Karpas-422 (cell line): ENCODE measurements around the gene FSD2. TPM values are rescaled to one million over a fixed set of nuclear protein-coding genes. Genes with fewer than 3 reads are reported as not detected.

Experiments
- DNase-seq: peaks from one replicate; pipeline ENCODE4 v3.0.0-alpha.2; 2015
- H2AFZ ChIP-seq: fragments of 200-600 bp; sonication (generic); 2 replicates; pipeline ENCODE4 v1.6.1; 2014; ENCODE audit warnings: antibody characterized with exemption, low read length, mixed read lengths
- H3K27ac ChIP-seq: fragments of 200-600 bp; sonication (generic); 2 replicates; pipeline ENCODE4 v1.5.1; 2014; ENCODE audit warnings: mild to moderate bottlenecking, low read length, moderate library complexity
- H3K27me3 ChIP-seq: fragments of 200-600 bp; sonication (generic); 2 replicates; pipeline ENCODE4 v1.6.1; 2014; ENCODE audit warnings: low read length, mixed read lengths
- H3K36me3 ChIP-seq: fragments of 200-600 bp; sonication (generic); 2 replicates; pipeline ENCODE4 v1.6.1; 2014; ENCODE audit warnings: low read length, mixed read lengths; ENCODE audit not compliant: insufficient read depth
- H3K4me1 ChIP-seq: fragments of 200-600 bp; sonication (generic); 2 replicates; pipeline ENCODE4 v1.6.1; 2014; ENCODE audit warnings: mild to moderate bottlenecking, low read length, mixed read lengths
- H3K4me2 ChIP-seq: fragments of 200-600 bp; sonication (generic); 2 replicates; pipeline ENCODE4 v1.6.1; 2014; ENCODE audit warnings: low read length, low read depth, mild to moderate bottlenecking; ENCODE audit not compliant: poor library complexity, severe bottlenecking
- H3K4me3 ChIP-seq: fragments of 200-600 bp; sonication (generic); 2 replicates; pipeline ENCODE4 v1.5.1; 2014; ENCODE audit warnings: mild to moderate bottlenecking, antibody characterized with exemption, low read length, mixed read lengths
- H3K79me2 ChIP-seq: fragments of 200-600 bp; sonication (generic); 2 replicates; pipeline ENCODE4 v1.6.1; 2014; ENCODE audit warnings: mild to moderate bottlenecking, low read length, mixed read lengths
- H3K9ac ChIP-seq: fragments of 200-600 bp; sonication (generic); 2 replicates; pipeline ENCODE4 v1.6.0; 2014; ENCODE audit warnings: low read length
- H3K9me2 ChIP-seq: fragments of 200-600 bp; sonication (generic), shearing (Covaris generic); replicated peaks from 2 replicates; pipeline ENCODE4 v1.6.0; 2014; ENCODE audit warnings: mild to moderate bottlenecking, low read length, moderate library complexity; ENCODE audit not compliant: insufficient read depth
- H3K9me3 ChIP-seq: fragments of 300-700, 200-600 bp; sonication (generic); 2 replicates; pipeline ENCODE4 v1.6.1; 2014; ENCODE audit warnings: low read length, mixed read lengths
- H4K20me1 ChIP-seq: fragments of 200-600 bp; sonication (generic); 2 replicates; pipeline ENCODE4 v1.6.1; 2014; ENCODE audit warnings: mild to moderate bottlenecking, antibody characterized with exemption, low read length, low read depth; ENCODE audit not compliant: insufficient read depth
- total RNA-seq: library from RNA; depleted of rRNA; stranded (reverse); fragments of >200 nt; shearing (Covaris generic); gene quantifications from 2 replicates; pipeline ENCODE4 v1.2.3, GENCODE V29; 2014; ENCODE audit warnings: low replicate concordance

FSD2 gene
- total RNA-seq, 1 experiment from 2014 or later = 0.67 TPM

GRCh38 chr15:82835391-82835917 is 29.6 kb upstream of the FSD2 start:
- Histone ChIP-seq H2AFZ (no peak overlapping the region), H3K4me3 (no peak overlapping the region), H3K9me3 (no peaks in the 10 kb centered on the region), H3K9me2 (no peaks in the 10 kb centered on the region), H3K27me3 (no peaks in the 10 kb centered on the region), H4K20me1 (no peaks in the 10 kb centered on the region), H3K4me1 (no peaks in the 10 kb centered on the region), H3K4me2 (no peak overlapping the region), H3K27ac (no peak overlapping the region), H3K9ac (no peak overlapping the region), H3K79me2 (peaks cover 7% of the 10 kb centered on the region; the same call in 1 of the 2 replicates), H3K36me3 (peaks cover 51% of the 10 kb centered on the region)
- no peak for DNase-seq

GRCh38 chr15:82833362-82833682 is 27.5 kb upstream of the FSD2 start:
- H3K79me2 ChIP-seq = peaks cover 7% of the 10 kb centered on the region; the same call in 1 of the 2 replicates
- no peaks in the 10 kb centered on the region for H3K9me3 ChIP-seq
- peaks cover 70% of the 10 kb centered on the region for H3K36me3 ChIP-seq
- no peak overlapping the region for H3K4me3 ChIP-seq
- H3K9me2 ChIP-seq = no peaks in the 10 kb centered on the region
- no peaks in the 10 kb centered on the region for H3K4me1 ChIP-seq
- DNase-seq = no peak
- H3K4me2 ChIP-seq = no peak overlapping the region
- no peaks in the 10 kb centered on the region for H4K20me1 ChIP-seq
- no peaks in the 10 kb centered on the region for H3K27me3 ChIP-seq
- no peak overlapping the region for H3K9ac ChIP-seq
- H2AFZ ChIP-seq = no peak overlapping the region
- no peak overlapping the region for H3K27ac ChIP-seq

GRCh38 chr15:82832601-82833361 is 26.9 kb upstream of the FSD2 start:
- H3K4me2 ChIP-seq = no peak overlapping the region
- no peaks in the 10 kb centered on the region for H4K20me1 ChIP-seq
- peaks cover 74% of the 10 kb centered on the region for H3K36me3 ChIP-seq
- no peaks in the 10 kb centered on the region for H3K9me2 ChIP-seq
- H2AFZ ChIP-seq = no peak overlapping the region
- H3K4me3 ChIP-seq = no peak overlapping the region
- no peak overlapping the region for H3K27ac ChIP-seq
- no peaks in the 10 kb centered on the region for H3K9me3 ChIP-seq
- DNase-seq = no peak
- peaks cover 7% of the 10 kb centered on the region; the same call in 1 of the 2 replicates for H3K79me2 ChIP-seq
- H3K9ac ChIP-seq = no peak overlapping the region
- H3K27me3 ChIP-seq = no peaks in the 10 kb centered on the region
- no peaks in the 10 kb centered on the region for H3K4me1 ChIP-seq

DNA sequence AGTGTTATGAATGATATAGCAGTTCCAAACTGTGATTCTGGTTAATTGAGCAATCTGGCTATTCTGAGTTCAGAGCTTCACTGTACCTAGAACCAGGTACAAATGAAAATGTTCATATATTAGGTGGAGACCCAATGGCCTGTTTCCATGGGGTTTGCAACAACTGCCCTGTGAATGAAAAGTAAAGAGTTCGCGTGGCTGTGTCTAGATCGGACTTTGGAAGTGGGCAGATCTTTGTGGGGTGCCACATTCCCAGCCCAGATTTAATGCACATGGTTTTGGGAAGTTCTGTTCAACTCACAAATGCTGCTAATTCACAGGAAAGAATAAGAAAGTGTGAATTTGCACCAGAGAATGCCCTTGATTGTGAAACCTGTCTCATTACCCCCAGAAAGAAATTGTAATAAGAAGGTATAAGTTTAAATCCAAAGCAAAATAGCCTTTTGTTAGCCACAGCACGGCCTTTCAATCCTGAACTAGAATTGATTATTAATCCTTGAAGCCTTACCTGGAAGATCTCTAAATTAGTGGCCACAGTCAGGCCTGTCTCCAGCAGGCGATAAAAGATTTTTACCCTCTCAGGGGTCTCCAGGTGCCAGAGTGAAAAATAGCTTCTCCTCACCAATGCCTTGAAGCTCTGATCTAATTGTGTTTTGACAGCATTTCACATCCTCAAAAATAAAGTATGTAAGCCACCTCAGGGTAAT is 26.2 kb upstream of the FSD2 start:
- Histone ChIP-seq H3K36me3 (peaks cover 75% of the 10 kb centered on the region), H3K4me1 (no peaks in the 10 kb centered on the region), H3K27me3 (no peaks in the 10 kb centered on the region), H3K9me2 (no peaks in the 10 kb centered on the region), H3K4me2 (no peak overlapping the region), H3K9ac (no peak overlapping the region), H3K9me3 (no peaks in the 10 kb centered on the region), H4K20me1 (no peaks in the 10 kb centered on the region), H3K4me3 (no peak overlapping the region), H3K79me2 (peaks cover 7% of the 10 kb centered on the region; the same call in 1 of the 2 replicates), H3K27ac (no peak overlapping the region), H2AFZ (no peak overlapping the region)
- DNase-seq = no peak

DNA sequence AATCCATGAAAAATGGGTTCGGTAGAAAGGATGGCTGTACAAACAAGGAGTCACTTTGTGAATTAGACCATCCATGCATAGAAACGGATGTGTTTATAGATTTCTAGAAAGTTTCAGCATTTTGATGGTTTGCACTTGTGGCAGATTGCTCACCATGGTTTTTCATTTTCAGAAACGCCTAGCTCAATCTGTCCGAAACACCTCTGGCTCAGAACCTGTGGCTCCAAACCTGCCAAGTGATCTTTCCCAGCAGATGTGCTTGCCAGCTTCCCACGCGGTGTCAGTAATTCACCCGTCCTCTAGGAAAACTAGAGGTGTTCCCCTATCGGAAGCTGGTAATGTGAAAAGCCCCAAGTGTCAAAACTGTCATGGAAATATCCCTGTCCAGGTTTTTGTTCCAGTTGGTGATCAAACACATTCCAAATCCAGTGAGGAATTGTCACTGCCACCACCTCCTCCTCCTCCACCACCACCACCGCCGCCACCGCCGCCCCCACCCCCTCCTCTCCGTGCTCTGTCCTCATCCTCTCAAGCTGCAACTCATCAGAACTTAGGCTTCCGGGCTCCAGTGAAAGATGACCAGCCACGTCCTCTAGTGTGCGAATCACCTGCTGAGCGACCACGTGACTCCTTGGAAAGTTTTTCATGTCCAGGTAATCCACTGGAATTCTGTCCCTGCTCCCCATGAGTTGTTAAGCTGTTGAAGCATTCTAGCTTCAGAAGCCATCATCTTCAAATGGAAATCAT is 24.7 kb upstream of the FSD2 start:
- no peaks in the 10 kb centered on the region for H3K9me2 ChIP-seq
- H4K20me1 ChIP-seq = no peaks in the 10 kb centered on the region

DNA sequence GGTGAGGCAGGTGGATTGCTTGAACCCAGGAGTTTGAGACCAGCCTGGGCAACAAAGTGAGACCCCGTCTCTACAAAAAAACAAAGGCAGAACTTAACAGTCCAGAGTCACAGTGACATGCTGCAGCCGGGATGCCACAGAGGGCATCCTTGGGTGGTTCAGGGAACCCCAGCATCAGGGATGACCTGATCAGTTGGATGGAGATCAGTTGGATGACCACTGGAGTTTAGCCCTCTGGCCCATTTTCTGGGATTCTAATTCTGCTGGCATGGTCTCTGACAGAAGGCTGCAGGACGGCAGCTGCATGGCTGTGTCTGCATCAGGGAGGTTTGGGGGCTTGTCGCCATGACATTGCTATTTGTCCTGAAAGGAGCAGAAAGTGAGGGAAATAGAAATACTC is 23.4 kb upstream of the FSD2 start:
- Histone ChIP-seq H3K4me2 (no peak overlapping the region), H3K9ac (no peak overlapping the region), H3K4me3 (no peak overlapping the region), H3K27me3 (no peaks in the 10 kb centered on the region), H4K20me1 (no peaks in the 10 kb centered on the region), H3K9me2 (no peaks in the 10 kb centered on the region), H3K36me3 (peaks cover 74% of the 10 kb centered on the region), H3K27ac (no peak overlapping the region), H3K79me2 (peaks cover 7% of the 10 kb centered on the region; the same call in 1 of the 2 replicates), H2AFZ (no peak overlapping the region), H3K4me1 (no peaks in the 10 kb centered on the region), H3K9me3 (no peaks in the 10 kb centered on the region)
- no peak for DNase-seq

More for the DNA sequence above, 24.7 kb upstream of the FSD2 start:
- H3K4me3 ChIP-seq = no peak overlapping the region
- no peaks in the 10 kb centered on the region for H3K9me3 ChIP-seq
- H2AFZ ChIP-seq = no peak overlapping the region
- no peak overlapping the region for H3K9ac ChIP-seq
- H3K4me1 ChIP-seq = no peaks in the 10 kb centered on the region
- H3K36me3 ChIP-seq = peaks cover 80% of the 10 kb centered on the region
- H3K79me2 ChIP-seq = peaks cover 7% of the 10 kb centered on the region; the same call in 1 of the 2 replicates
- no peak overlapping the region for H3K4me2 ChIP-seq
- H3K27me3 ChIP-seq = no peaks in the 10 kb centered on the region
- no peak overlapping the region for H3K27ac ChIP-seq
- no peak for DNase-seq

- peaks cover 72% of the 10 kb centered on the region for H3K36me3 ChIP-seq
- H3K9me2 ChIP-seq = no peaks in the 10 kb centered on the region
- H3K4me1 ChIP-seq = no peaks in the 10 kb centered on the region
- H3K4me2 ChIP-seq = no peak overlapping the region
- no peak for DNase-seq
- no peak overlapping the region for H2AFZ ChIP-seq
- no peak overlapping the region for H3K27ac ChIP-seq
- H3K79me2 ChIP-seq = peaks cover 7% of the 10 kb centered on the region; the same call in 1 of the 2 replicates
- H3K27me3 ChIP-seq = no peaks in the 10 kb centered on the region
- H3K9ac ChIP-seq = no peak overlapping the region
- H3K9me3 ChIP-seq = no peaks in the 10 kb centered on the region
- H4K20me1 ChIP-seq = no peaks in the 10 kb centered on the region
- no peak overlapping the region for H3K4me3 ChIP-seq
Measured at GRCh38 chr15:82828075-82828474, 22.2 kb upstream of the FSD2 start.

- Histone ChIP-seq H3K9ac (no peak overlapping the region), H3K4me1 (no peaks in the 10 kb centered on the region), H3K79me2 (peaks cover 5% of the 10 kb centered on the region; the same call in 1 of the 2 replicates), H3K36me3 (peaks cover 55% of the 10 kb centered on the region), H3K4me3 (no peak overlapping the region), H3K9me3 (no peaks in the 10 kb centered on the region), H3K27me3 (no peaks in the 10 kb centered on the region), H2AFZ (no peak overlapping the region), H3K9me2 (no peaks in the 10 kb centered on the region), H4K20me1 (no peaks in the 10 kb centered on the region), H3K4me2 (no peak overlapping the region), H3K27ac (no peak overlapping the region)
- DNase-seq = no peak
Measured at GRCh38 chr15:82823049-82823448, 17.2 kb upstream of the FSD2 start.
